Endothelial cell (in vitro differentiated cells): ENCODE data around the gene FBXL13. TPM values are rescaled to one million over a fixed set of nuclear protein-coding genes. Genes with fewer than 3 reads are reported as not detected.

ENCODE experiments used
- DNase-seq: peaks from one replicate; pipeline ENCODE4 v3.0.0; 2021; ENCODE audit warnings: low spot score
- H3K27ac Mint-ChIP-seq: one replicate; pipeline ENCODE4 v1.8.0; 2021; ENCODE audit warnings: mixed read lengths, inconsistent platforms; ENCODE audit not compliant: unreplicated experiment
- H3K27me3 Mint-ChIP-seq: one replicate; pipeline ENCODE4 v1.8.0; 2021; ENCODE audit warnings: mild to moderate bottlenecking, moderate library complexity, mixed read lengths, inconsistent platforms; ENCODE audit not compliant: unreplicated experiment
- H3K36me3 Mint-ChIP-seq: one replicate; pipeline ENCODE4 v1.8.0; 2021; ENCODE audit warnings: mild to moderate bottlenecking, low read depth, mixed read lengths, inconsistent platforms; ENCODE audit not compliant: unreplicated experiment
- H3K4me1 Mint-ChIP-seq: one replicate; pipeline ENCODE4 v1.8.0; 2021; ENCODE audit warnings: mild to moderate bottlenecking, mixed read lengths, inconsistent platforms; ENCODE audit not compliant: unreplicated experiment
- H3K4me3 Mint-ChIP-seq: one replicate; pipeline ENCODE4 v1.8.0; 2021; ENCODE audit warnings: mild to moderate bottlenecking, mixed read lengths, inconsistent platforms; ENCODE audit not compliant: unreplicated experiment
- H3K9me3 Mint-ChIP-seq: one replicate; pipeline ENCODE4 v1.8.0; 2021; ENCODE audit warnings: mixed read lengths, inconsistent platforms; ENCODE audit not compliant: unreplicated experiment
- total RNA-seq: library from RNA; stranded (reverse); fragmentation: NEBNext Ultra II Directional; extraction: Animal tissue kit (Norgen Biotek cat#: 25700); gene quantifications from one replicate; pipeline ENCODE4 v1.2.1, GENCODE V29; 2021; ENCODE audit not compliant: unreplicated experiment
- TF ChIP-seq, protein P1 (sequence below): fragments of 200-600 bp; sonication (generic); IDR thresholded peaks from one replicate; pipeline ENCODE4 v1.5.0; 2021; ENCODE audit warnings: antibody characterized with exemption; ENCODE audit not compliant: unreplicated experiment

FBXL13 gene
- total RNA-seq, 1 donor from 2014 or later: 3.4 TPM

DNA sequence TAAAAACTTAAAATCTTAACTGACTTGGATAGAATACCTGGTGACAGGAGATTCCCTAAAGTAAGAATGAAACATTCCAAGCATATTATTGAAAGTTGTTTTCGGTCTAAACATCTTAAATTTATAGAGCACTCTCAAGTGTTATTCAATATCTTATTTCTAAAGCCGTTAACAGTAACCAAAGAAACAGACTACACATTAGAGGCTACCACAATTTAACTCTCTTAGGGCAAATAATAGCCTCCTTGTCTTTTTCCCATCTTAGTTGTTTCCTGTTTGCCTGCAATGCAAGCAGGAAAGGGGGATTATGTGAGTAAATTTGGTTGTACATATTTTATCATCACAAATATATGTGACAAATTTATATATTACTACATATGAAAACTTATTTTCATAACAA, 42.9 kb upstream of the FBXL13 start:
- no peak for DNase-seq
- no peaks in the 10 kb centered on the region for H3K9me3 Mint-ChIP-seq
- H3K4me3 Mint-ChIP-seq: no peak overlapping the region
- H3K27me3 Mint-ChIP-seq: no peaks in the 10 kb centered on the region
- TF ChIP-seq, protein P1, sequence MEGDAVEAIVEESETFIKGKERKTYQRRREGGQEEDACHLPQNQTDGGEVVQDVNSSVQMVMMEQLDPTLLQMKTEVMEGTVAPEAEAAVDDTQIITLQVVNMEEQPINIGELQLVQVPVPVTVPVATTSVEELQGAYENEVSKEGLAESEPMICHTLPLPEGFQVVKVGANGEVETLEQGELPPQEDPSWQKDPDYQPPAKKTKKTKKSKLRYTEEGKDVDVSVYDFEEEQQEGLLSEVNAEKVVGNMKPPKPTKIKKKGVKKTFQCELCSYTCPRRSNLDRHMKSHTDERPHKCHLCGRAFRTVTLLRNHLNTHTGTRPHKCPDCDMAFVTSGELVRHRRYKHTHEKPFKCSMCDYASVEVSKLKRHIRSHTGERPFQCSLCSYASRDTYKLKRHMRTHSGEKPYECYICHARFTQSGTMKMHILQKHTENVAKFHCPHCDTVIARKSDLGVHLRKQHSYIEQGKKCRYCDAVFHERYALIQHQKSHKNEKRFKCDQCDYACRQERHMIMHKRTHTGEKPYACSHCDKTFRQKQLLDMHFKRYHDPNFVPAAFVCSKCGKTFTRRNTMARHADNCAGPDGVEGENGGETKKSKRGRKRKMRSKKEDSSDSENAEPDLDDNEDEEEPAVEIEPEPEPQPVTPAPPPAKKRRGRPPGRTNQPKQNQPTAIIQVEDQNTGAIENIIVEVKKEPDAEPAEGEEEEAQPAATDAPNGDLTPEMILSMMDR: no peak
- no peaks in the 10 kb centered on the region for H3K4me1 Mint-ChIP-seq
- H3K27ac Mint-ChIP-seq: no peak overlapping the region
- peaks cover 3% of the 10 kb centered on the region for H3K36me3 Mint-ChIP-seq

- Mint-ChIP-seq H3K27ac (no peak overlapping the region), H3K27me3 (no peaks in the 10 kb centered on the region), H3K4me3 (no peak overlapping the region), H3K9me3 (no peaks in the 10 kb centered on the region), H3K4me1 (no peaks in the 10 kb centered on the region), H3K36me3 (peaks cover 3% of the 10 kb centered on the region)
- DNase-seq: no peak
- TF ChIP-seq, protein P1: no peak
Observed at GRCh38 chr7:103116991-103117390, 42.4 kb upstream of the FBXL13 start.

DNA sequence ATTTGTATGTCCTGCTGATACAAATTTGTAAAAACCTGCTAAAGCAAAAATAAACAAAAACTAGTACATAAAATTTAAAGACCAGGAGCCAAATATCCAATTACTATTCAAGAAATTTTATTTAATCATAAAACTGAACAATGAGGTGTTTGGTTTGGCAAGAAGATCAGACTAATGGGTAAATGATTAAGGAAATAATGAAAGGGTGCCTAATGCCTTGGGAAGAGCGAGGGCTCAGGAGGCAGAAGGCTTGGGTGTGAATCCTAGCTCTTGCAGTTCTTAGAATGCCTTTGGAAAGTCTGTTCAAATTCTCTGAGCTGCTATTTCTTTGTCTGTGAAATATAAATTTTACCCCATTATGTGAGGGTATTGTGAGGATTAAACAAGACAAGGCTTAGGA, 41.9 kb upstream of the FBXL13 start:
- Mint-ChIP-seq H3K36me3 (no peaks in the 10 kb centered on the region), H3K27me3 (no peaks in the 10 kb centered on the region)

DNA sequence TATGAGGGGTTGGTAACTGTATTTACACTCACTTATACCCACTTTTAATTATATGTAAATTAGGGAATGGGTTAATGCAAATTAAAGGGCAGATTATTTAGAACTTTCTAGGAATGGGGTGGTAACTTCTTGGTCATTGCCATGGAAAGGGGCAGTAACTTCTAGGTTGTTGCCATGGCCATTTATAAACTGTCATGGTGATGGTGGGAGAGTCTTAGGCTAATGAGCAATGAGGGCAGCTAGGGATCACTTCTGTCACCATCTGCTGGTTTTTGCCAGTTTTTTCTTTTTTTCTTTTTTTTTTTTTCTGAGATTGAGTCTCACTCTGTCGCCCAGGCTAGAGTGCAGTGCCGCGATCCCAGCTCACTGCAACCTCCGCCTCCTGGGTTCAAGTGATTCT, 41.2 kb upstream of the FBXL13 start:
- Mint-ChIP-seq H3K27ac (no peak overlapping the region), H3K4me1 (no peaks in the 10 kb centered on the region), H3K36me3 (no peaks in the 10 kb centered on the region), H3K9me3 (no peaks in the 10 kb centered on the region), H3K27me3 (no peaks in the 10 kb centered on the region), H3K4me3 (no peak overlapping the region)
- TF ChIP-seq, protein P1: no peak
- DNase-seq: no peak

More for the DNA sequence above, 41.9 kb upstream of the FBXL13 start:
- DNase-seq: no peak
- TF ChIP-seq, protein P1: no peak
- no peak overlapping the region for H3K27ac Mint-ChIP-seq
- H3K9me3 Mint-ChIP-seq: no peaks in the 10 kb centered on the region
- H3K4me1 Mint-ChIP-seq: no peaks in the 10 kb centered on the region
- H3K4me3 Mint-ChIP-seq: no peak overlapping the region

DNA sequence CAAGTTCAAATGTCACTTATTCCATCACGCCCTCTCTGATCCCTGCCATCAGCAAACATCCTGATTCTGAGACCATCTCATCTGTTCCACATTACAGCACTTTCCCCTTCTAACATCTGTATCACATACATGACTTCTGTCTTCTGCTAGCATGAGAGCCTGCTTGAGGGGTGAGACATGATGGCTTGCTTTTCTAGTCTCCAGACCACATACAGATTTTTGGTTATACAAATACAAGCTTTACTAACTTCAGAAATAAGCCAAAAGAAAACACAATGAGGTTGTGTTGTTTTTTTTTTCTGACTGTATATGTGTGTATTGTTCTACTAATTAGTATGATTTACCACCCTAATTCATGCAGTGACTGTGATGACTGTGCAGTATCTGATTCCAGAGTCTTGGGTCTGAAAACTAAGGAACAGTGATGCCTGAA, 40.0 kb upstream of the FBXL13 start:
- TF ChIP-seq, protein P1: no peak
- no peak for DNase-seq
- no peak overlapping the region for H3K27ac Mint-ChIP-seq
- H3K4me3 Mint-ChIP-seq: no peak overlapping the region
- no peaks in the 10 kb centered on the region for H3K27me3 Mint-ChIP-seq
- no peaks in the 10 kb centered on the region for H3K4me1 Mint-ChIP-seq
- H3K9me3 Mint-ChIP-seq: no peaks in the 10 kb centered on the region
- no peaks in the 10 kb centered on the region for H3K36me3 Mint-ChIP-seq
